OCI-LY1 (cell line): ENCODE measurements around the gene FOSB.

Experiments used
- H2AFZ ChIP-seq: fragments of 200-600 bp; sonication (generic), shearing (Covaris generic); 2 replicates; pipeline ENCODE4 v1.6.0; 2014; ENCODE audit warnings: antibody characterized with exemption, mild to moderate bottlenecking, low read length
- H3F3A ChIP-seq: fragments of 200-600 bp; sonication (generic), shearing (Covaris generic); 2 replicates; pipeline ENCODE4 v1.6.0; 2014; ENCODE audit warnings: mild to moderate bottlenecking, antibody characterized with exemption, low read length, moderate library complexity; ENCODE audit not compliant: insufficient read depth
- H3K27ac ChIP-seq: fragments of 200-600 bp; sonication (generic); 2 replicates; pipeline ENCODE4 v1.5.1; 2014; ENCODE audit warnings: low read length, mixed run types, mild to moderate bottlenecking, low read depth; ENCODE audit not compliant: poor library complexity, severe bottlenecking
- H3K27me3 ChIP-seq: fragments of 200-600 bp; sonication (generic); 2 replicates; pipeline ENCODE4 v1.6.0; 2014; ENCODE audit warnings: antibody characterized with exemption, mild to moderate bottlenecking, low read length, moderate library complexity; ENCODE audit not compliant: insufficient read depth
- H3K36me3 ChIP-seq: fragments of 200-600 bp; sonication (generic); 2 replicates; pipeline ENCODE4 v1.6.1; 2014; ENCODE audit warnings: mild to moderate bottlenecking, antibody characterized with exemption, low read length, moderate library complexity, mixed read lengths; ENCODE audit not compliant: insufficient read depth
- H3K4me1 ChIP-seq: fragments of 200-600 bp; sonication (generic); 2 replicates; pipeline ENCODE4 v1.5.1; 2014; ENCODE audit warnings: mild to moderate bottlenecking, low read length, moderate library complexity; ENCODE audit not compliant: insufficient read depth, severe bottlenecking
- H3K4me2 ChIP-seq: fragments of 200-600 bp; sonication (generic), shearing (Covaris generic); 2 replicates; pipeline ENCODE4 v1.6.1; 2014; ENCODE audit warnings: low read length
- H3K4me3 ChIP-seq: fragments of 200-600 bp; sonication (generic); 2 replicates; pipeline ENCODE4 v1.5.1; 2014; ENCODE audit warnings: low read length, low read depth, mild to moderate bottlenecking, mixed read lengths; ENCODE audit not compliant: poor library complexity, severe bottlenecking
- H3K79me2 ChIP-seq: fragments of 200-600 bp; shearing (Covaris generic); 2 replicates; pipeline ENCODE4 v1.6.1; 2016; ENCODE audit warnings: mixed run types, low read length, mixed read lengths; ENCODE audit not compliant: insufficient read depth
- H3K9ac ChIP-seq: fragments of 200-600 bp; sonication (generic), shearing (Covaris generic); 2 replicates; pipeline ENCODE4 v1.6.1; 2014; ENCODE audit warnings: mild to moderate bottlenecking, low read length, mixed read lengths
- H3K9me2 ChIP-seq: fragments of 200-600 bp; sonication (generic), shearing (Covaris generic); 2 replicates; pipeline ENCODE4 v1.6.1; 2014; ENCODE audit warnings: low read depth, mild to moderate bottlenecking, low read length, mixed read lengths
- H3K9me3 ChIP-seq: fragments of 200-600 bp; shearing (Covaris generic); 2 replicates; pipeline ENCODE4 v1.6.1; 2014; ENCODE audit warnings: low read length, mixed read lengths
- H4K20me1 ChIP-seq: fragments of 200-600 bp; sonication (generic), shearing (Covaris generic); 2 replicates; pipeline ENCODE4 v1.6.0; 2016; ENCODE audit warnings: mild to moderate bottlenecking, low read length; ENCODE audit not compliant: insufficient read depth
- EZH2 ChIP-seq: fragments of 200-600 bp; sonication (generic), shearing (Covaris generic); IDR thresholded peaks from 2 replicates; pipeline ENCODE4 v1.8.0; 2017; ENCODE audit warnings: borderline replicate concordance, mixed run types, mild to moderate bottlenecking, antibody characterized with exemption, low read length, moderate library complexity, mixed read lengths
- TF ChIP-seq, protein P1 (sequence below): fragments of 200-600 bp; sonication (generic), shearing (Covaris generic); IDR thresholded peaks from 2 replicates; pipeline ENCODE4 v1.5.1; 2017; ENCODE audit warnings: mild to moderate bottlenecking, antibody characterized with exemption, low read length, moderate library complexity, mixed read lengths

The FOSB gene

DNA sequence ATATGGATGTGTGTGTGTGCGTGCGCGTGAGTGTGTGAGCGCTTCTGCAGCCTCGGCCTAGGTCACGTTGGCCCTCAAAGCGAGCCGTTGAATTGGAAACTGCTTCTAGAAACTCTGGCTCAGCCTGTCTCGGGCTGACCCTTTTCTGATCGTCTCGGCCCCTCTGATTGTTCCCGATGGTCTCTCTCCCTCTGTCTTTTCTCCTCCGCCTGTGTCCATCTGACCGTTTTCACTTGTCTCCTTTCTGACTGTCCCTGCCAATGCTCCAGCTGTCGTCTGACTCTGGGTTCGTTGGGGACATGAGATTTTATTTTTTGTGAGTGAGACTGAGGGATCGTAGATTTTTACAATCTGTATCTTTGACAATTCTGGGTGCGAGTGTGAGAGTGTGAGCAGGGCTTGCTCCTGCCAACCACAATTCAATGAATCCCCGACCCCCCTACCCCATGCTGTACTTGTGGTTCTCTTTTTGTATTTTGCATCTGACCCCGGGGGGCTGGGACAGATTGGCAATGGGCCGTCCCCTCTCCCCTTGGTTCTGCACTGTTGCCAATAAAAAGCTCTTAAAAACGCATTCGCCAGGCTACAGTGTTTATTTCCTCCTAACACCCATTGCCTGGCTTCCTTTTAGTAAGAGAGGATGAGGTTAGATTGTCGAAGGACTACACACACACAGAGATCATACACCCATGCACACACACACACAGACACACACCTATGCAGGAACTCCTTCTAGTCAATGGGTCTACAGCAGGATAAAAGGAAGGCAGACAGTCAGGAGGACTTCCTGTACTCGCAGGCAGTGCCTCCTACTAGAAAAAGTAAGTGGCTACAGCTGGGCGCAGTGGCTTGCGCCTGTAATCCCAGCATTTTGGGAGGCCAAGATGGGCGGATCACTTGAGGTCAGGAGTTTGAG lies 7.1 kb downstream of the FOSB start:
- no peak overlapping the region for H2AFZ ChIP-seq
- H3K9me3 ChIP-seq, result no peaks in the 10 kb centered on the region
- H3F3A ChIP-seq, result no peaks in the 10 kb centered on the region
- no peaks in the 10 kb centered on the region for H3K9me2 ChIP-seq
- H3K27ac ChIP-seq, result no peak overlapping the region
- no peak for TF ChIP-seq EZH2
- TF ChIP-seq, protein P1, sequence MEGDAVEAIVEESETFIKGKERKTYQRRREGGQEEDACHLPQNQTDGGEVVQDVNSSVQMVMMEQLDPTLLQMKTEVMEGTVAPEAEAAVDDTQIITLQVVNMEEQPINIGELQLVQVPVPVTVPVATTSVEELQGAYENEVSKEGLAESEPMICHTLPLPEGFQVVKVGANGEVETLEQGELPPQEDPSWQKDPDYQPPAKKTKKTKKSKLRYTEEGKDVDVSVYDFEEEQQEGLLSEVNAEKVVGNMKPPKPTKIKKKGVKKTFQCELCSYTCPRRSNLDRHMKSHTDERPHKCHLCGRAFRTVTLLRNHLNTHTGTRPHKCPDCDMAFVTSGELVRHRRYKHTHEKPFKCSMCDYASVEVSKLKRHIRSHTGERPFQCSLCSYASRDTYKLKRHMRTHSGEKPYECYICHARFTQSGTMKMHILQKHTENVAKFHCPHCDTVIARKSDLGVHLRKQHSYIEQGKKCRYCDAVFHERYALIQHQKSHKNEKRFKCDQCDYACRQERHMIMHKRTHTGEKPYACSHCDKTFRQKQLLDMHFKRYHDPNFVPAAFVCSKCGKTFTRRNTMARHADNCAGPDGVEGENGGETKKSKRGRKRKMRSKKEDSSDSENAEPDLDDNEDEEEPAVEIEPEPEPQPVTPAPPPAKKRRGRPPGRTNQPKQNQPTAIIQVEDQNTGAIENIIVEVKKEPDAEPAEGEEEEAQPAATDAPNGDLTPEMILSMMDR, result no peak
- no peaks in the 10 kb centered on the region for H3K36me3 ChIP-seq
- no peak overlapping the region for H3K9ac ChIP-seq
- H4K20me1 ChIP-seq, result no peaks in the 10 kb centered on the region
- H3K27me3 ChIP-seq, result peaks cover 8% of the 10 kb centered on the region
- H3K79me2 ChIP-seq, result no peaks in the 10 kb centered on the region
- peaks cover 26% of the 10 kb centered on the region for H3K4me1 ChIP-seq
- H3K4me2 ChIP-seq, result no peak overlapping the region
- no peak overlapping the region for H3K4me3 ChIP-seq

GRCh38 chr19:45475537-45476291 lies 7.9 kb downstream of the FOSB start:
- Histone ChIP-seq H3K27me3 (peaks cover 8% of the 10 kb centered on the region), H3K4me2 (no peak overlapping the region), H3K4me1 (peaks cover 18% of the 10 kb centered on the region)

GRCh38 chr19:45476304-45476703 lies 8.5 kb downstream of the FOSB start:
- TF ChIP-seq EZH2, result no peak
- TF ChIP-seq, protein P1, result no peak
- Histone ChIP-seq H3K9ac (no peak overlapping the region), H3K79me2 (no peaks in the 10 kb centered on the region), H3K36me3 (no peaks in the 10 kb centered on the region), H3K4me2 (no peak overlapping the region), H3K9me3 (no peaks in the 10 kb centered on the region), H3K9me2 (no peaks in the 10 kb centered on the region), H2AFZ (no peak overlapping the region), H3F3A (no peaks in the 10 kb centered on the region), H4K20me1 (no peaks in the 10 kb centered on the region), H3K4me1 (peaks cover 18% of the 10 kb centered on the region), H3K4me3 (no peak overlapping the region), H3K27me3 (peaks cover 8% of the 10 kb centered on the region), H3K27ac (no peak overlapping the region)

More at GRCh38 chr19:45475537-45476291, 7.9 kb downstream of the FOSB start:
- H3K79me2 ChIP-seq, result no peaks in the 10 kb centered on the region
- no peaks in the 10 kb centered on the region for H3K36me3 ChIP-seq
- no peak for TF ChIP-seq EZH2
- TF ChIP-seq, protein P1, result no peak
- H3K9me3 ChIP-seq, result no peaks in the 10 kb centered on the region
- no peaks in the 10 kb centered on the region for H3F3A ChIP-seq
- no peaks in the 10 kb centered on the region for H3K9me2 ChIP-seq
- no peak overlapping the region for H3K9ac ChIP-seq
- no peak overlapping the region for H3K27ac ChIP-seq
- H3K4me3 ChIP-seq, result no peak overlapping the region
- H4K20me1 ChIP-seq, result no peaks in the 10 kb centered on the region
- no peak overlapping the region for H2AFZ ChIP-seq
